NCI-H1092 (cell line): ENCODE results near the gene HDAC11.
"Not testable (repeated sequence)": the region's sequence is repeated elsewhere in the genome, so short reads cannot be mapped to it uniquely, and the experiment has no call there.

ENCODE experiments used
- DNase-seq: peaks from one replicate; lab custom pipeline; 2025; lab: John Stamatoyannopoulos, UW

HDAC11 gene

GRCh38 chr3:13493867-13494441 lies 13.8 kb downstream of the HDAC11 start:
- no peak for DNase-seq

- no peak for DNase-seq
Observed at GRCh38 chr3:13494463-13495350, 14.6 kb downstream of the HDAC11 start.

GRCh38 chr3:13495351-13495813 lies 15.3 kb downstream of the HDAC11 start:
- no peak for DNase-seq

GRCh38 chr3:13495921-13496723 lies 16.0 kb downstream of the HDAC11 start:
- DNase-seq, result peak; percentile 41

GRCh38 chr3:13496879-13497278 lies 16.8 kb downstream of the HDAC11 start:
- DNase-seq, result no peak

- no peak for DNase-seq
Observed at GRCh38 chr3:13497386-13497785, 17.3 kb downstream of the HDAC11 start.

GRCh38 chr3:13498354-13499060 lies 18.4 kb downstream of the HDAC11 start:
- no peak for DNase-seq

GRCh38 chr3:13499246-13499645 lies 19.1 kb downstream of the HDAC11 start:
- DNase-seq, result not testable (repeated sequence)

GRCh38 chr3:13500133-13500885 lies 20.2 kb downstream of the HDAC11 start:
- no peak for DNase-seq

- DNase-seq, result no peak
Observed at GRCh38 chr3:13501056-13501455, 20.9 kb downstream of the HDAC11 start.

- DNase-seq, result no peak
Observed at GRCh38 chr3:13501521-13501920, 21.4 kb downstream of the HDAC11 start.

- no peak for DNase-seq
Observed at GRCh38 chr3:13501958-13502790, 22.1 kb downstream of the HDAC11 start.

- DNase-seq, result no peak
Observed at GRCh38 chr3:13502791-13503060, 22.6 kb downstream of the HDAC11 start.

GRCh38 chr3:13504161-13504831 lies 24.2 kb downstream of the HDAC11 start:
- DNase-seq, result no peak

GRCh38 chr3:13505147-13506130 lies 25.3 kb downstream of the HDAC11 start:
- DNase-seq, result no peak

GRCh38 chr3:13506239-13506638 lies 26.1 kb downstream of the HDAC11 start:
- DNase-seq, result no peak

- DNase-seq, result no peak
Observed at GRCh38 chr3:13506680-13507079, 26.6 kb downstream of the HDAC11 start.

GRCh38 chr3:13507247-13507569 lies 27.1 kb downstream of the HDAC11 start:
- no peak for DNase-seq
